Activated T-helper 9 cell treated with anti-CD3 and anti-CD28 coated beads, Interleukin-2, amount 50 U/mL, for 16 hours (primary cell): ENCODE measurements around the gene TRIM15.

ENCODE experiments used
- DNase-seq: peaks from one replicate; pipeline ENCODE4 v3.0.0-alpha.2; 2020; ENCODE audit warnings: low read depth

Gene TRIM15

DNA sequence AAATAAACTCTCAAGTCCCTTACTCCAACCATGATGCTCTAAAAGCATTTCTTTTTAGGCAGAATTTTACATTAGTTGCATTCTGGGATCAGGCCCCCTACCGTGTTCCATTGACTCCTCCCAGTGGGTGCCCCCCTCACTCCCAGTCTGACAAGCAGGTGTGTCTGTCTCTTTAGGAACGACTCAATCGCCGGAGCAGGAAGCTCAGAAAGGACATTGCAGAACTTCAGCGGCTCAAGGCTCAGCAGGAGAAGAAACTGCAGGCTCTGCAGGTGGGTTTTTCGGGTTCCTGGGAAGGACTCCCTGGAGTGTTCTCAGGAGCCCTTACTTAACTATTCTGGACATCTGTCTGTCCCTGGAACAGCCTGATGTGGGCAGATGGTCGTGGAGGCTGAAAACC lies 17.5 kb upstream of the TRIM15 start:
- no peak for DNase-seq

DNA sequence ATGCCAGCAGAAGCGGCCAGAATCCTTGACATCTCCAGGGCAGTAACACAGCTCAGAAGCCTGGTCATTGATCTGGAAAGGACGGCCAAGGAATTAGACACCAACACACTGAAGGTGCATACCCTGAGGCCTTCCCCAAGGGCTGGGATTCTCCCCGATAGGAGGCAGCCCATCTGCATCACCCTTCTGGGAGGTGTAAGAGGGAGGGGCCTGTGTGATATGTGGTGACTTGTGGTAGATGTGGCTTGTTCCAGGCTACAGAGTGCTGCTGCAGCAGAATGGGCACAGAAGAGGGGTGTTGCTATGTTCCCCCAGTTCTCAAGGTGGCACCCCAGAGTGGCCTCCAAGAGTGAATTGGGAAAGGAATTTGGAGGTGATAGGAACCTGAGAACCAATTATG lies 16.2 kb upstream of the TRIM15 start:
- no peak for DNase-seq

DNA sequence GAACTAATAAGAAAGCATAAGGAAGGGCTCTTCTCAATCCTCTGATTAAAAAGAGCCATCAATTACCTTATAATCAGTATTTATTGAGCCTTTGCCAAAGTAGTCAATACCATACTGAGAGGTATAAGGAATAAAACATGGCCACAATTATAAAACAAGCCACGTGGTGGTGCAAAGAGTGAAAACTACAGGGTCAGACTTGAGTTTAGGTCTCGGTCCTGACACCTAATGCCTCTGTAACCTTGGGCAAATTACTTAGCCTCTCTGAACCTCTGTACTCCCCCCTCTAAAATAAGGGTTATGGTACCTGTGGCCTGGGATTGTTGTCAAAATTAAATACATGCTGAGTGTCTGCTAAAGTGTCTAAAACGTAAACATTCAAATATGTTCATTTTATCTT lies 14.1 kb upstream of the TRIM15 start:
- DNase-seq = no peak

DNA sequence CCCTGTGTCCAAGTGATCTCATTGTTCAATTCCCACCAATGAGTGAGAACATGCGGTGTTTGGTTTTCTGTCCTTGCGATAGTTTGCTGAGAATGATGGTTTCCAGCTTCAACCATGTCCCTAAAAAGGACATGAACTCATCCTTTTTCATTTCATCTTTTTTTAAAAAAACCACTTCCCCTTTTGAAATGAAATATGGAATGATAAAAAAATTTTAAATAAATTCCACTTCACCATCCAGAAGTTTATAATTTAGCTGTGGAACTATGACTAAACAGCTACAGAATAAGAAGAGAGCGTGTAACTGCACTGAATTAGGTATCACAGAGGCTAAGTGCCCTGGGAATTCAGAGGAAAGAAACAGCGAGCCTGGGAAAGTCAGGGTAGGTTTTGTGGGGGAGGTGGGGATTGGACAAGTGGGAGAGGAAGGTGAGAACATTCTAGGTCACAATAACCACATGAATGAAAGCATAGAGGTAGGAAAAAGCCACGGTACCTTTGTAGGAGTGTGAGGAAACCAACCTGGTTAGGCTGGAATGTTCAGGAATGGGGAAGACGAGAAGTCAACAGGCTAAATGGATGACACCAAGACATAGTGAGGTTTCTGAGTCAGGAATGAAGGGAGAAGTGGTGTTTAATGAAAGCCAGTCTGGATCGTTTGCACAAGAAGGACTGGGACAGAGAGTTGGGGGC lies 13.3 kb upstream of the TRIM15 start:
- no peak for DNase-seq

DNA sequence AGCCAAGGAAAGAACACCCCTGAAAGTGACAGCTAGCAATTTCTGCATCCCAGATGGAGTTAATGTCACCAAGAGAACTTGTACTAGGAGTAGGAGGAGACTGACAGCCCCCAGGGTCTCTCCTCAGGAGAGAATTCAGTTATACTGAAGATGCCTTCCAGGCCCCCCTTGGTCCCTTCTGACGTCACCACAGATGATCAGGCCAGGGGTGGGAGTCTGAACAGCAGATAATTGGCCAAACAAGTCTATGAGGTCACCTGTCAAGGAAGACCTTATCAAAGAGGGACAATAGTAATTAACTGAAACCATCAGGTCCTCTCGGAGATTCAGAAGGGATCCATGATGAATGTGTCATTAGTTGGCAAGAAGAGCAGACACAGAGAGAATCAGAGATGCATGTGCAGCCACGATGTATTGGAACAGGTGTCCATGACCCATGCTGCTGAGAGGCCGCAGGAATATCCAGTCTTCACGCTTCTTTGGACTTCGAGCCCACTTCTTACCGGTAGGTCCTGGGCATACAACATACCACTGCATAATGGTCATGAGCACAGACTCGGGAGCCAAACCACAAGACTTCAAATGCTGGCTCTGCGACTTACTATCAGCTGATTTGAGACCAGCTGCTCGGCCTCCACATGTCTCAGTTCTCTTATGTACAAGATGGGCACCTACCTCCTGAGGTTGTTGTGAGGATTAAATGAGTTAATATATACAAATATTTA lies 12.5 kb upstream of the TRIM15 start:
- DNase-seq = no peak

DNA sequence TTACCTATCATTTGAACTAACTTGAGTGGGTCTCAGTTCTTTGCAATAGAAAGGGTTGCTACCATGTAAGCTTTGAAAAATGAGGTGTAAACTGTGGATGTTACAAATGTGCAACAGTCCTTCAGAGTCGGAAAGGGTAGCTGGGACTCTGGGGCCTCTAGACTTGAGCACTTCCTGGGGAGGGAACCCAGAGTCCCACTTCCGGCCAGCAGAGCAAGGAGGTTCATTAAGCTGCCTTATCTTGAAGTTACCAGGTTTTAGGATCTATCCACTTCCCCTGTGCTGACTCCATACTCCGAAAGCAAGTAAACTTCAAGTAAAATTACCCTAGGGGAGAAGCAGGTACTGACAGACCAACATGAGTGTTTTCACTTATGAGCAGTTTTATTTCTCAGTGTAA lies 11.8 kb upstream of the TRIM15 start:
- DNase-seq = no peak

DNA sequence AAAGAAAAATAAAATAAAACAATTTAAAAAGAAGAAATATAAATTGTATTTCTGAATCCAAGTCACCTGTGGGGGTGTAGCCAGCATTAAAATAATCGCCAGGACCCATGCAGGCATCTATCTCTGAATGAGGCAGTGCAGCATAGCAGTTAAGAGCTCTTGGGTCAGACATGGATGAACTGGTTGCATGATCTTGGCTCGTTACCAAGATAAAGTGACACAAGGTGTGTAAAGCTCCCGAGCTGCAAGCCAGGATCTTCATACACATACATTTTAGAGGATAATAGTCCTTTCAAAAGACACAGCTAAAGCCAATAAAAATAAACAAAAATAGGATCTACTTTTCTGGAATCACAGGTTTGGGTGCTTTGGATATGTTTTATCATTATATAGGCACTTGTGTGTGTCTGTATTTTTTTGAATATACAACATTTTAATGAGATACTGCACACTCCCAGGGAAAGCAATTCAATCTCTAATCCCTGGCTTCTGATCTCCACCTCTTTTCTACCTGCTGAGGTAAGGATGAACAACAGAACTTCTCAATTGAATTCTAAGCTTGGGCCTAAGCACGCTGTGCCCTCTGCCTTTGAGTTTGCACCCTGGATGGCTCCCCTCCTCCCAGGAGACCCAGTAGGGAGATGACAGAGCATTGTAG lies 11.2 kb upstream of the TRIM15 start:
- DNase-seq = no peak

DNA sequence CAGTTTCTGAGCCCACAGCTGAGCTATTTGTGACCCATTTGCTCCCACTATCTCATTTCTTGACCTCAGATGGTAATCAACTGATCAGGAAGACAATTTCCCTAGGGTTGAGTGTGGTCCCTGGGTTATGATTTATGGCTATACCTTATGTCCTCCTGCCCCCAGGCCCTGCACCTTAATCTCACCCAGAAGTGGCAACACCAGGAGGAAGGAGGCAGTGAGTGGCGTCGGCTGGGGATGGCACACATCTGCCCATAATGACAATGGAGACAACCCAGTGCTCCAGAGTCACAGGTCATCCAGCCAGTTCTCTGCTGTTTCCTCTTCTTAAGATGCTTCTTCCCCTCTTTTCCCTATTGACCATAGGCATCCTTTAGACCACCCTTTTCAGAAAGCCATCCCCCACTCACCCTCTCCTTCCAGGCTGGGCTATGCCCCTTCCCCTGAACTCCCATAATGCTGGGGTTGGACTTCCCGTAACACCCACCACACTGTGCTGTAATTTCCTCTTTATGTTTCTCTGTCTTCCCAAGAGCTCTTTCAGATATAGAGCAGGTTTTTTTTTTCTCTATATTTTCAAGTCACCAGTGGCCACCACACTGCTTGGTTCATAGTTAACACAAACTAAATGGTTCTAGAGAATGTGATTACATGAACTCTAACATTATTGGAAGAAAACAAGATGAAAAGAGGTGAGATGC lies 10.3 kb upstream of the TRIM15 start:
- DNase-seq = no peak

DNA sequence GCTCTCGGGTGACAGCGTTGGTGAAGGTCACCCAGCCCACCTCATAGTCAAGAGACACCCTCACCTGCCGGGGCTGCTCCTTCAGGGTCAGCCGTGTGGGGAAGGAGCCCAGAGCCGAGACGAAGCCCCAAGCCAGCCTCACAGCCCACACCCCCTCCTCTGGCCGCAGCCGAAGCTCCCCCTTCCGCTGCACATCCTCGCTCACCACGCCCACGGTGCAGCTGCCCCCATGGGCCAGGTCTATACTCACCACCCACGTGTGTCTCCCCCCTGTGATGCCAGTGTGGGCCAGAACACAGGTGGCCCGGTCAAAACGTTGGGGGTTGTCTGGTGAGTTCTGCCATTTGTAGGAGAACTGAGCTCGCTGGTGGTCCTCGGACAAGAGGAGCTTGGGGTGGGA lies 9.3 kb upstream of the TRIM15 start:
- no peak for DNase-seq

DNA sequence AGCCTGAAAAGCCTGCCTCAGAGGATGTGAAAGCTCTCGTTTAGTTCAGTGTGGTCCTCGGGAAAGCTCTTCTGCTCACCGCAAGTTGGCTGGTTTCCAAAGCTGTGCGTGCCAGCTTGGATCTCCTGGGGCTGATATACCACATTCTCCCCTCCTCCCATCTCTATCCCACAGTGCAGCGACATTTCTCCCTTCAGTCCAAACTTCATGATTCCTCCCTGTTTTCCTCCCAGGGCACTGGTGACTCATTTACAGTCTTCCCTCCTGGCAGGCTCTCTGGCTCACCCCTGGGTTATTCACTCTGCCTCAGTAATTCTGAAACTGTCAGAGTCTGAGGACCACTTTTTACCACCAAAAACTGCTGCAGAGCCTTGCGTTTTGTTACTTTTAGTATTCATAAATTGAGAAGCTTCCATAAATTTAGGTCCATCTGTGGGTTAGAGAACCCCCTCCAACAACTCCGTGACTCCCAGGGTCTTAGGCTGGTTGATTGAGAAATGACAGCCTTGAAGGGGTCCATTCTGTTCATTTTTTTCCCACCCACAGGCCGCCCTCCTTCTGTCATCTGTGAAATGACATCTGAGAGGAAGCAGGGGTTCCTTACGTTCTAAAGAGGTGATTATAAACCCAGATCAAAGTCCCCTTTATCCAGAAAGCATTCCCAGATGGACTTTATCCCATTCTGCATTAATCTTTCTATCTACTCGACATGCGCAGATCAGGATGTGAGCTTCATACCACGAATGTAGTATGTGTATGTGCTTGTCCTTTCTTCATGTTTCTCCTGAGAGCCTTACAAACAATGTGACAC lies 8.4 kb upstream of the TRIM15 start:
- no peak for DNase-seq

DNA sequence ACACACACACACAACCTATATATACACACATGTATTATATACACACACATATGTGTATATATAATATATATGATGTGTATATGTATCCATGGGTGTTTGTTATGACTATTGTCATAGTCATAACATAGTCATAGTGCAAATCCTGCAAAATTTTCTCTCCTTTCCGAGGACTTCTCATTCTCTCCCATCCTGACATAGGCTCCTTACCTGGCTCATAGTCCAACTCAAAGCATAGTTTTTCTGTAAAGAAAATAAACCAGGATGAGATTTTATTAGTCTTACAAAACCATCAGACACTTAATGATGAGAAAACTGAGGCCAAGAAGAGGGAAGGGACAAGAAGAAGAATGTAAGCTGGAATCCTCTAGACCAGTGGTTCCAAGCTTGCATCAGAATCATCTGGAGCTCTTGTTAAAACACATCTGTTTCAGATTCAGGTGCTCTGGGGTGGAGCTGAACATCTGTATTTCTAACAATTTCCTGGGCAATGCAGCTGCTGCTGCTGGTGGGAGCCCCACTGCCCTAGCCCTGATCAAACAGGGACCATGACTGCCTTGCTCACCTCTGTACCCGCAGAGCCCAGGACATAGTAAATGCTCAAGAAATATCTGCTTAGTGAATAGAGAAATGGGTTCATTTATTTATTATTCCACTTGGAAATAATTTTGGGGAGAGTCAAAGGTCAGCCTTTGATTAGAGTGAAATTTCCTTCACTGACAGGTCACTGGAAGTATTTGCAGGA lies 7.7 kb upstream of the TRIM15 start:
- no peak for DNase-seq

DNA sequence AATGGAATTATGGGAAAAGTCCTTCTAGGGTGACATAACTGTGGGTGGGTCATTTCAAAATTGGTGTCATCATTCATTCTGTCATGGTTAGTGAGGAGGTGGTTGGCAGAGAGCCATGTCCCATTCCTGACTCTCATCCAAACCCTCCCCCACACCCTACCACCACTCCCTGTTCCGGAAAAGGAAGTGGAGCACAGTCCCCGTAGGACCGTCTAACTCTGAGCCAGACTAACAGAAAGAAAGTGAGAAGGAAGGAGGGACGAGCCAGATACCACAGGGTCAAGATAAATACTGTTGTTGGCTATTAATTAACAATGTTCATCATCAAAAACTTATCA lies 7.1 kb upstream of the TRIM15 start:
- no peak for DNase-seq

DNA sequence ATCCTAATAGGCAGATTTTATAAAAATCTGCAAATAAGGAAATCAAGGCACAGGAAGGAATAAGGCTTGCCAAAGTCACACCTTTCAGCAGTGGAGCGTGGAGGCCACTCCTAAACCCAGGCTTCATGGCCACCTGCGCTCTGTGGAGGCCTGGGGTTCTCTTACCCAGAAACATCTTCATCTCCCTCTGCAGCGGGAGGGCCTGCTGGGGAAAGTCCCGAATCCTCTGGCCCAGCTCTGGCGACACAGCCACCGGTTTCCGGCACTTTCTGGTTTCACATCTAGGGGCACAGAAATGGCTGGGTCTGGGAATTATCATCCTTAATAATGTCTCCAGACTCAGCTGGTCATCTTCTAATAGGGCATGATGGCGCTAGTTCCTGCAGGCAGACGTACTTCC lies 6.6 kb upstream of the TRIM15 start:
- no peak for DNase-seq

DNA sequence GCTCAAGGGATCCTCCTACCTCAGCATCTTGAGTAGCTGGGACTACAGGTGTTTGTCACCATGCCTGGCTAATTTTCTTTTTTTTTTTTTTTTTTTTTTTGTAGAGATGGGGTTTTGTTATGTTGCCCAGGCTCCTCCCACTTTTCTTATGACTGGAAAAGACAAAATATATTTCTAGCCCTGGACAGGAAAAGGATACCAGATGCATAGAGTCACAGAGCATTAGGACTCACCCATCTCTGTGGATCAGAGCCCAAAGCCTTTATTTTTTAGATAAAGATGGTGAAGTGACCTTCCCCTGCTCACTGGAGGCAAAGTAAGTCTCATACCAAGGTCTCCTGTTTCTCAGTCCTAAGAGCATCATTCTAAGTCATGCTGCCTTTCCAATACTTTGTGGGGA lies 5.8 kb upstream of the TRIM15 start:
- no peak for DNase-seq

DNA sequence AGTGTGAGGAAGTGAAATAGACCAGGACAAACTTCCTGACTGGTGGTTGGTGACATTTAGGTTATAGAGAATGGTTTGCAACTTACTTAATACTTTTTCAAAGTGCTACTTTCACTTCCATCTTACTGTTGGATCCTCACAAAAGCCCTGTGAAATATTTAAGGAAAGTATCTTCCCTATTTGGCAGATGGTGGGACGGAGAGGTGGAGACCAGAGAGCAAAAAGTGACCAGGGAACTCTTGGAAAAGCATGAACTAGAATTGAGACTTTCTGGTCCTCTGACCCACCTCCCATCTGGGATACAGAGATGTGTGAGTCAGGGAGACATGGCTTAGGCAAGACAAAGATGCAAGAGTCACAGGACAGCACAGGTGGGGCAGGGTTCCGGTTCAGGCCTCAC lies 5.3 kb upstream of the TRIM15 start:
- no peak for DNase-seq

DNA sequence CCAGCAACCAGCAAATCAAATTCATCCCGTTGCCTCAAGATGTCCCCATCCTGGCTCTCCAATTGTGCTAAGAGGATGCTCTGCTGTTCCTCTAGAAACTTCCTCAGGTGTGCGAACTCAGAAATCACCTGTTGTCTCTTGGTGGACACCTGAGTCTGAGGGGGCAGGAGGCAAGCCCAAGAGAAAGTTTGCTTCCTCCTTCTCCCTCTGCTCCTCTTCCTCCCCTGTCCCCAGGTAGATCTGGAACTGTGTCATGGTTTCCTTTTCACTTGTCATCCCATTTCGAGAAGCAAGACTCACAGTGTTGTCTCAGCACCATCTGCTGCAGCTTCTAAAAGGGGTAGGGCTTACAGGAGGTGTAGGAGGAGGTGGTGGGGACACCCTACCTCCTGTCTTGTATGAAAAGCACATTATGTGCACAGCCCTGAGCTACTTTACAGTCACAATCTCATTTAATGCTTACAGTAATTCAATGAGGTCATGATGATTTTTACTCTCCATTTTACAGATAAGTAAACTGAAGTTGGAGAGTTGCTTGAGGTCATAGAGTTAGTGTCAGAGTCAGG lies 4.8 kb upstream of the TRIM15 start:
- DNase-seq = no peak

DNA sequence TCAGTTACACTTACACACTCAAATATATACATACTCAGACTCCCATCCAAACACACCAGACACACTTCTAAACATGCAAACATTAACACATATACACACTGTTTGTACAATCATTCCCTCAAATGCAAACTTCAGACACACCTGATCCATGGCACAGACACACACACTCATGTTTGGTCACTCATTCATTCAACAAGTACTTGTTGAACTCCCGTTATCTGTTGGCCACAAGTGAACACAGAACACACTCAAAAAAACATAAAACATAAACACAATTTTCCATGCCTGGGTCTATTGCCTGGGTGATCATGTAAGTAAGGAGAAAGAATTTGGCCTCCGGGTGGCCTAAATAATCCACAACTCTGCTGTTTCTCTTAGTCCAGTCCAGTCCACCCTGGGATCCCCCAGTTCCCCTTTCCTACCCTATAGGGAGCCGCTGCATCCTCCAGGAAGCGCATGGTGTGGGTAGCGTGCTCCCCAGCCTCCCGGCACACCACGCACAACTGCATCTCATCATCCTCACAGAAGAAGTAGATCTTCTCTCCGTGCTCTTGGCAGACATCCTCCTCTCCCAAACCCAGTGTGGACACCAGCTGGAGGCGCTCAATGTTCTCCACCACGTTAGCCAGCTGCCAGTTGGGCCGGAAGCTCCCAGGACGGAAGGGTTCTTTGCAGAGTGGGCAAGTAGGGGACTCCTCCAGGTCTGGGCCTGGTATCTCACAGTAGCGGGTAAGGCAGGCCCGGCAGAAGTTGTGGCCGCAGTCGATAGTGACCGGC lies 3.1 kb upstream of the TRIM15 start:
- no peak for DNase-seq

DNA sequence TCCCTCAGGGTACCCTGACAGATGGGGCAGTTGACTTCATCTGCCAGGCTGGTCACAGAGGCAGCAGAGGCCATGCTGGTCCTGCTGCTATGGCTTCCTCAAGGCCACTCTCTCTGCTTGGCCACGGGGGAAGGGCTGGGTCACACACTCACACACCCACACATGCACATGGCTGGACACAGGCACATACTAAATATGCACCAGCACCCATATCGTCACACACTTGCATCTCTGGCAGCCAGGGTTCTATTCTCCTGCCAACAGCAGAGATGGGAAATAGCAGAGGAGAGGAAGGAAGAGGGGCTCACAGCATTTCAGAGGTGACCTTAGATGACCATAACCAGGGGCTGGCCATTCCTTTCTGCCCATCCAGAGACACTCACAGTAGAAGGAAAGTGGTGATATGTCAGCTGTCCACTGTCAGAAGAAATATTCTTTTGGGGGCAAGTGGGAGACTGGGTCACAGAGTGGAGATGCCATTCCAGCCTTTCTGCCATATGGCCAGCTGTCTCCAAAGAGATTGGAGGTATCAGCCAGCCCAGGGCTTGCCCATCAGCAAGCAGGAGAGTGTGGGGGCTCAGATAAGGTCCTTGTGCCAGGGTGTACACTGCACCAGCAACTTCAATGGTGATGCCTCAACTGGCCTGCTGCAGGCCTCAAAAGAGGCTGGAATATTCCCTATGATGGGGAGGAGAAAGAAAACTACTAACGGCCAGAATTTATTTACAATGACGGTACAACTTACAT lies 2.4 kb upstream of the TRIM15 start, which contains the start of gene TRIM10:
TSS of gene TRIM10 (minus strand) at position 427 of the 747 bp plus-strand sequence. CDS start at position 74, 353 bp downstream.
- no peak for DNase-seq
